NCI-H748 (cell line): ENCODE measurements around the gene STX1A.

Experiments
- DNase-seq: peaks from one replicate; lab custom pipeline; 2025; ENCODE audit not compliant: unreplicated experiment; lab: John Stamatoyannopoulos, UW

STX1A gene

GRCh38 chr7:73652541-73652949 lies 66.9 kb downstream of the STX1A start:
- DNase-seq = no peak

GRCh38 chr7:73650524-73650923 lies 68.9 kb downstream of the STX1A start:
- no peak for DNase-seq

DNA sequence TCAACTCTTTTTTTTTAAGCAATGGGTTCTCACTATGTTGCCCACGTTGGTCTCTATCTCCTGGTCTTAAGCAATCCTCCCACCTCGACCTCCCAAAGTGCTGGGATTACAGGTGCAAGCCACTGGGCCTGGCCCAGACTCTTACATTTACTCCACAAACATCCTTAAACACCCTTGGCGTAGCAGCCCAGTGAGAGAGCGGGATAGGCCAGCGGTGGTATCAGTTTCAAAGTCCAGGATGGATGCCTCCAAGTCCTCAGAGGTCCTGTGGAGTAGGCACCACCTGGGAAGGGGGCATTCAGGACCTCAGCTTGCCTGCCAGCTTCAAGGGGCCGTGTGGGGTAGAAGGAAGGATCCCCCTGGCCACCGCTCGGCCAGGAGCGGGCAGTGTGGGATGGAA lies 69.9 kb downstream of the STX1A start:
- DNase-seq = no peak
